ENCODE data around the gene TATDN3. TPM values are rescaled to one million over a fixed set of nuclear protein-coding genes. Genes with fewer than 3 reads are reported as not detected.
A peak's percentile ranks its signal among the peaks of the same experiment; 100 is the strongest.

Gene TATDN3
- total and polyA plus RNA-seq, 12 donors: 12.9 to 38.8 (median 24.2) TPM

- H3K9me3 ChIP-seq: no peaks in the 10 kb centered on the region
- intact Hi-C loops (cut with DNase I): no loop called here
- DNase-seq (no peak), ATAC-seq (no peak)
- peak overlapping the region in 1 of 10 donors; percentile 46 for H3K27ac ChIP-seq
- H3K4me1 ChIP-seq: peaks cover 0 to 58% (median 36%) of the 10 kb centered on the region in 9 donors
- H3K36me3 ChIP-seq: peaks cover 0 to 12% (median 0%) of the 10 kb centered on the region in 9 donors
- no peak for TF ChIP-seq CTCF (IDR thresholded peaks at IDR 0.05)
- no peaks in the 10 kb centered on the region for H3K27me3 ChIP-seq
- H3K4me3 ChIP-seq: no peak overlapping the region
Observed at GRCh38 chr1:212753749-212754148, 37.9 kb upstream of the TATDN3 start.

DNA sequence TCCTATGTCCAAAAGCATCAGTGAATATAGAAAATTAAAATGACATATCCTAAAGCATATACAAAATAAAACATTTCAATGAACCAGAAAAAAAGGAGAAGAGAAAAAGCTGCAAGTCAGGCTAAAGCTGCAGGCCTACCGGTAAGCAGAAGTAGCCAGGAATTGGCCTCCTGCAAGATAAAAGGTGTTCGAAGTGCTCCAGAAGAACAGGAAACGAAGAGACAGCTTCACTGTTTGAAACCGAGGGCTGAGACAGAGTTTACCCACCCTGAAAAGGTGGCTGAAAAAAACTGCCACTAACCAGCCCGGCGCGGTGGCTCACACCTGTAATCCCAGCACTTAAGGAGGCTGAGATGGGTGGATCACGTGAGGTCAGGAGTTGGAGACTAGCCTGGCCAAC is 37.5 kb upstream of the TATDN3 start:
- Histone ChIP-seq H3K4me1 (peaks cover 0 to 58% (median 36%) of the 10 kb centered on the region in 9 donors), H3K36me3 (peaks cover 0 to 12% (median 0%) of the 10 kb centered on the region in 9 donors), H3K4me3 (no peak overlapping the region), H3K9me3 (no peaks in the 10 kb centered on the region), H3K27me3 (no peaks in the 10 kb centered on the region), H3K27ac (peak overlapping the region in 1 of 10 donors; percentile 46)
- WGBS, 2 donors: 77 to 81% methylated on average over 8 of the region's 8 CpGs
- no peak for ATAC-seq
- no peak for TF ChIP-seq CTCF (IDR thresholded peaks at IDR 0.05)
- intact Hi-C loops (cut with DNase I): no loop called here
- DNase-seq: no peak

DNA sequence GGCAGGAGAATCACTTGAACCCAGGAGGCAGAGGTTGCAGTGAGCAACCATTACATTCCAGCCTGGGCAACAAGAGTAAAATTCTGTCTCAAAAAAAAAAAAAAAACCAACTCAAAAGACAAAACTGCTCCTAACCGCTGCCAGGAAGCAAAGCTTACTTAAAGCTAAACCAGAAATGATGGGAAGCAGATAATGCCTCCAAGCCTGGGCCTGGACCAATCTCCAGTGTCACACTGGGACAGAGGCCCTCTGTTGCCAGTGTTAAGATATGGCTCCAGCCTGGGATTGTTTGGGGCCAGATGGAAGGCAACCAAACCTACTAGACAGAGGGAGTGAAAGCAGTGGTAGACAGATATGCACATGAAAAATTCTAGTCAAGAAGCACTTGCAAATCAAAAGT is 37.0 kb upstream of the TATDN3 start:
- intact Hi-C loops (cut with DNase I): no loop called here
- Histone ChIP-seq H3K4me1 (peaks cover 0 to 55% (median 32%) of the 10 kb centered on the region in 9 donors), H3K36me3 (peaks cover 0 to 12% (median 0%) of the 10 kb centered on the region in 9 donors), H3K9me3 (no peaks in the 10 kb centered on the region), H3K27me3 (no peaks in the 10 kb centered on the region), H3K4me3 (no peak overlapping the region), H3K27ac (peak overlapping the region in 1 of 10 donors; percentile 46)
- no peak for TF ChIP-seq CTCF (IDR thresholded peaks at IDR 0.05)
- DNase-seq: peak in 1 of 2 donors; percentile 12
- 48 to 85% methylated on average over 1 of the region's 1 CpG for WGBS, 2 donors
- peak in 6 of 8 donors; percentile 65 to 85 (median 82) for ATAC-seq

DNA sequence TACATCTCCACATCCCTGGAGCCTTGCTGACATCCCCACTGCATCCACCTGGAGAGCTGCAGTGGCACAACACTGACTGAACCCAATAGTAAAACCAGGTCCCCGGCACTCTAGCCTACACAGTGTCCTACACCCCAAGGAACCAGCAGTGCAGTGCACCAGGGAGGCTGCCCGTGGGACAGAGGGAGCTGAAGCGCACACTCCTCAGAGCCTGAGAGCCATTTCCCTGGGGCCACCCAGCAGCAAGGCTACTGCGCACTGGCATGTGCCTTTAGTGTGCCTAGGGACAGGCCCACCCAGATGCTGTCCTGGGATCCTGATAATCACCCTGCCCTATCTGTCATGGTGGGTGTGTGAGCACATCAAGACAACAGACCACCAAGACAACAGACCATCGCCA is 32.0 kb upstream of the TATDN3 start:
- Histone ChIP-seq H3K36me3 (peaks cover 0 to 25% (median 0%) of the 10 kb centered on the region in 9 donors), H3K27me3 (no peaks in the 10 kb centered on the region), H3K4me3 (no peak overlapping the region), H3K9me3 (no peaks in the 10 kb centered on the region), H3K4me1 (peaks cover 0 to 9% (median 5%) of the 10 kb centered on the region in 9 donors), H3K27ac (no peak overlapping the region)
- intact Hi-C loops (cut with DNase I): no loop called here
- no peak for TF ChIP-seq CTCF (IDR thresholded peaks at IDR 0.05)
- no peak for ATAC-seq
- WGBS, 2 donors: 94 to 97% methylated on average over 5 of the region's 5 CpGs
- DNase-seq: no peak
